NCI-H1436 treated with DMSO at 0.1 percent for 48 hours (cell line): Measurements from ENCODE around the gene RAB43.

ENCODE experiments used
- DNase-seq: peaks from one replicate; lab custom pipeline; 2025; lab: John Stamatoyannopoulos, UW

Gene RAB43

DNA sequence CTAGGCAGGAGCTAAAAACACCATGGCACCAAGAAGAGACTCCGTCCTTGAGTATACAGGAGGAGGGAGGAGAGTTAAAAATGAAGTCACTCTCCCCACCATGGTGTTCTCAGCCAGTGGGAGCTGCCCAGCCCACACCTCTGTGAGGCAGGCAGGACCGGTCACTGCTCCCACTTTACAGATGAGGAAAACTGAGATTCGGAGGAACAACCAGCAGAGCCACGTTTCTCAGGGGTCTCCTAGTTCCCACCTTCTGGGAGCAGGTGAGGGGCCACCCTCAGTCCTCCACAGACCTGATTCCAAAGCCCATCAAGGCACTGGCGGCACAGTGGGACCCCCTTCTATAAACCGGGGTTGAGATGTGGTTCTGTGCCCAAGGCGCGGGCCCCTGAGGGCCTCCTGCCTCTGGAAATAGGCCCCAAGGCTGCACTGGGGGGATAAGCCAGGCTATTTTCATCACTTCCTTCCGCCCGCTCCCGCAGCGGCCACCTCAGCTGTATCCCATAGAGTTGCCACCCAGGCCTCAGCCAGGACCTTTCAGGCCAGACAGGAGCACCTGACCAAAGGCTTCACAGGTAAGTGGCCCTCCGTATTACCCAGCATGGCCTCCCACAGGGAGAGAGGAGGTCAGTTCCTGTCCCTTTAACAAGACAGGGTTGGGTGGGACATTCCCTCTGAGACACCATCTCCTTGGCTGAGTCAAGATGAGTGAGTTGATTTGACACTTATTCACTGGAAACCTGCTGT is 61.2 kb downstream of the RAB43 start, which contains the start of gene GP9:
GP9 (plus strand) TSS at position 504 of the 747 bp plus-strand sequence. CDS start 961 bp downstream, outside the sequence.
- no peak for DNase-seq

DNA sequence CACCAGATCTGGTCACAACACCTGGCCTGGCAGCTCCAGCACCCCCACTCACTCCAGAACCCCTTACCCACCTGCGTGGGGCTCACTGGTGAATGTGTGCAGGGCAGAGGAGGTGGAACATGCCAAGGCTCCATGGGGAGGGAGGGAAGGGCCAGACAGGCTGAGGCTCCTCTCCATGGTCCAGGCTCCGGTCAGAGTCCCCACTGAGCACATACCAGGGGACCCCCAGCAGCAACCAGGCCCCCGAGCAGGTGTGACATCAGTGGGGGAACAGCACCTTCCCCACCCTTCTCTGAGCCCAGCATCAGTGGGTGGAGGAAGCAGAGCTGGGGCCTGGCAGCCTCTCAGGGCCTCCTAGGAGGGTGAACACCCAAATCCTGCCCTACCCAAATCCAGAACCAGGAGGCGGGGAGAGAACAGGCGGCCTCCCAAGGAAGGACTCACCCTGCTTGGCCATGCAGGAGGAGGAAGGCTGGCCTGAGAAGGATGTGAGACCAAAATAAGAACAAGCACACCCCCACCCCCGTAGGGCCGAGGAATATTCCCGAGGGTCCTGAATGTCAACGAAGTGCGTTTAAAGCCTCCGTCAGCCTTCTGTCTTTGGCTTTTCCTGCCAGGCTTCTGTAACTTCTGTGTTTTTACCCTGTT is 62.2 kb downstream of the RAB43 start:
- no peak for DNase-seq

DNA sequence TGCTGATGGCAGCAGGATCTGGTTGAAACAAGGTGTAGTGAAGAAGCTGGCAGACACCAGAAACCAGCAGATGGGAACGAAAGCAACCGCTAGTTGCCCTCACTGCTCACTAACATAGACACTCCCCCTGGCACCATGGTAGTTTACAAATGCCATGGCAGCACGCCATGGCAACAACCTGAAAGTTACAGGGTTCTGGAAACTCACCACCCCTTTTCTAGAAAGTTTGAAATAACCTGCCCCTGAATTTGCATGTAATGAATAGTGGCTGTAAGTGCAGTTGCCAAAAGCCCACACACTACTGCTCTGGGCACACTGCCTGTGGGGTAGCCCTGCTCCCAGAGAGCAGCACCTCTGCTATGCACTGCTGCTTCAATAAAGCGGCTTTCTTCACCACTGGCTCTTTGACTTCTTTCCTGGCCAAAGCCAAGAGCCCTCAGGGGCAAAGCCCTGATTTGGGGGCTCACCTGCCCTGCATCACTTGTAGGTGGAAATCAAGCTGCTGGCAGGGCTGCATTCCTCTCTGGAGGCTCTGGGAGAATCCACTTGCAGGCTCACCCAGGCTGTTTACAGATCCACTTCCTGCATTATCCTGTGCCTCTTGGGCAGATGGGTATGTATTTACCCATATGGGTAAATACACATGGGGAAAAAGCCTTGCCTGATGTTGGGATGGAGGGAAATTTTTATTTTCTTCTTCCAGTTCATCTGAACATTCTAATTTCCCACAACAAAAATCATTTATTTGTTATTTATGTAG is 63.0 kb downstream of the RAB43 start:
- no peak for DNase-seq

DNA sequence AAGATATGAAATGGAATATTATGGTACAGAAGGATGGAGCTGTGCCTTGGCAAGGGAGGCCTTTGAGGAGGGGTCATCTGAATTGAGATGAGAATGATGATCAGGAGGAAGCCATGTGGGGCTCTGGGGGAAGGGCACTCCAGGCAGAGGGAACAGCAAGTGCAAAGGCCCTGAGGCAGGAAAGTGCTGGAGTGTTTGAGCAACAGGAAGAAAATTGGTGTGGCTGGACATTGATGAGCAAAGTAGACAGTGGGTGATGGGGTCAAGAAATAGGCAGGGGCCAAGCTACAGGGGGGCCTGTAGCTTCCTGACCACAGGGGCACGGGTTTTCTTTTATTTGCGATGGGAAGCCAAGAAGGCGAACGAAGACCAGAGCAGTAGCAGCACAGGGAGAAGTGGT is 64.4 kb downstream of the RAB43 start:
- DNase-seq: no peak

DNA sequence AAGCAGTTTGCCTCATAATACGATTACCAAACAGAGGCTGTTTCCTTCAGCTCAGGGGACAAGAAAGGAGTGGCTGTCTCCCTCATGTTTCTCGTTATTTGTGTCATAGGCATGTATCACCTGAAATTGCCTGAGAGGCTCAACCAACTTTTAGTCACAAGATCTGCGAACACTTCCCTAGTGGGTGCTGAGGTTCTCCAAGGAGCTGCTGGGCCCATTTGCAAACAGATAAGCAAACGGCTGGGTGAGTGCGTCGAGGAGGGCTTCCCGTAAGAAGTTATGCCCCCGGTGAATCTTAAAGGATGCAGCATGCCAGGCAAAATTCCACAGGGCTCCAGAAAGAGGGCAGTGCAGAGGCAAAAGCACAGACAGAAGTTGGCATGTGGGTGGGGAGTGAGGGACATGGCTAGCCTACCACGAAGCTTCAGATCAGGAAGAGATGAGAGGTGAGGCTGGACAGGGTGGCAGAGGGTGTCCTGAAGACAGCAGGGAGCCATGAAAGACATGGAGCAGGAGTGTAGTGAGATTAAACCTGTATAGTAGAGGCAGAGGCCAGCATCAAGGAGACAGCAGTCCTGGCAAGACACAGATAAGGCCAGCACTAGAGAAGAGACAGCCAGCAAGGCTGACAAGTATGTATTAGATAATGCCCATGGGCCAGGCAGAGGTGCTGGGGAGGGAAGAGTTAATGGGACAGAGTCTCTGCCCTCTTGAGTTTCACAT is 65.0 kb downstream of the RAB43 start:
- no peak for DNase-seq

DNA sequence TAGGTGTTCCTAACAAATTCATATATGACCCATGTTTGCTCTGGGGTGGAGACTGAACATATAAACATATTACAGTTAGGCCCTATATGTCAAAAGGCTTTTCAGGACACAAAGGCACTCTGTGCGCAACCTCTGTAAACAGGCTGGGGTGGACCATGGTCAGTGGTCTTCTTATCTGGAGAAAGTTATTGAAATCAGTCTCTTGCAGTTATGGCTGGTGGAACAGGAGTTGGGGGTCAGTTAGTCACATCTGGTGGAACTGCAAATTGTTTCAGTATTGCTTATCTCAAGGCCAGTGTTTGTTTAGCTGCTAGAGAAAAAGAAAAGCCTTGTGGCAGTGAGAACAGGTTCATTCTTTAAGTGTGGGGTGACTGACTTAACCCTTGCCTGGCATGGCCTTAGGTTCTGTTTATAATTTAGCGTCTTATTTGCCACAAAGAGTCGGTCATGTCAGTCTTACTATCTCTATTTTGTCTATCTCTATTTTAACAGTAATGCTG is 66.9 kb downstream of the RAB43 start:
- DNase-seq: no peak

DNA sequence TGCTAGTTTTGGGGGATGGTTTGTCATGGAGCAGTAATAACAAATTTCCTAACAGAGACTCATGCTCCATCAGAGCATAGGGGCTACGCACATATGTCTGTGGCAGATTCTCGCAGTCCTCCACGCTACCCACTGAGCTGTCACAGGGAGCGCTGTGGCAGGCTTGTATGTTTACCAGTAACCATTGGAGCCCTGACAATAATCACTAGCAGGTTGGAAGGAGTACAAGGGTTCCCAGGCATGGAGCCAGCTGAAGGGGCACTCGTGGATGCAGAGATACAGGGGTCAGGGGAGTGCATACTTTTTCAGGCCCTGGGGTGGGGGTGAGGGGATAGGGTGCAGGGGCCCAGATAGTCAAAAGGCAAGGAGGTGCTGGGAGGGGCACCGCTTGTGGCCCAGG is 68.9 kb downstream of the RAB43 start:
- DNase-seq: no peak

DNA sequence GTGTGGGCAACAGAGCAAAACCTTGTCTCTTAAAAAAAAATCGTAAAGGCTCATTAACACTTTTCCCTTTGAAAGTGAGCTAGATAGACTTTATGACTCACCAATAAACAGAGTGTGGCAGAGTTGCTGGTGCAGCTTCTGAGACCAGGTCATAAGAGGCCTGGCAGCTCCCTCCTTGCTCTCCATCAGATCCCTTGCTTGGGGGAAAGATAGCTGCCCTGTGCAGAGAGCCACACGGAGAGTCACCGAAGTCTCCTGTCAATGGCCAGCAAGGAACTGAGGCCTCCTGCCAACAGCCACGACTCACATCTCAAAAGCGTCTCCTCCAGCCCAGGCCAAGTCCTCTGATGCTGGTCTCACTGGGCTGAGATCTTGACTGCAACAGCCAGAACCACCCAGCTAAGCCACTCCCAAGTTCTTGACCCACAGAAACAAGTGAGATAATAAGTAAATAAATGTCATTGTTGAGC is 69.7 kb downstream of the RAB43 start:
- no peak for DNase-seq

DNA sequence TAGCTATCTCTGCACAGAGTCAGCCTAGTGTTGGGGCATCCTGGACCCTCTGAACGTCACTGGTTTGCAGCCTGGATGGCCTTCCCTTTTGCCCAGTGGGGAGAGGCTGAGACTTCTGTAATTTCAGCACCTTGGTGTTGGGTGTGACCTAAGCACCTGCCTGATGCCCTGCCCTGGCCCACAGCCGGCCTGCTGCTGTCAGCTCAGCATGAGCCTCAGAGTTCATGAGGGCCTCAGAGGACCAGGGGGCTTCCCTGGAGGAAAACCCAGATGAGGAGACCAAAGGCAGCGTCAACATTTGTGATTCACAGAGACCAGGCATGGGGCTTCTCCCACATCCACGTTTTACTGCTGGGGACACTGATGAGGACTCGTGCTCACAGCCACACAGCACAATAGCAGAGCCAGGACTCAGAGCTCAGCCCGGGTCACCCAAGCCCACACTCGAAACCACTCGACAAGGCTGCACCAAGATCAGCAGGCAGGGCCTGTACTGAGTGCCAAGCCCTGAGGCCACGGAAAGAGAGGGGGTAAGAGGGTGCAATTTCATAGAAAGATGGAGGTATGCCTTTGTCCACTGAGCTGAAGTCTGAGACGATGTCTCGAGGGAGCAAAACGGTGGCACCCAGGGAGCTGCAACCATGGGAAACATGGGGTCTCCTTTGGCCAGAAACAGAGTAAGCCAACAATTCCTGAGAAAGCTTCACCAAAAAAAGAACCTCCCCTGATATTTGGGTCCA is 70.9 kb downstream of the RAB43 start:
- DNase-seq: no peak

DNA sequence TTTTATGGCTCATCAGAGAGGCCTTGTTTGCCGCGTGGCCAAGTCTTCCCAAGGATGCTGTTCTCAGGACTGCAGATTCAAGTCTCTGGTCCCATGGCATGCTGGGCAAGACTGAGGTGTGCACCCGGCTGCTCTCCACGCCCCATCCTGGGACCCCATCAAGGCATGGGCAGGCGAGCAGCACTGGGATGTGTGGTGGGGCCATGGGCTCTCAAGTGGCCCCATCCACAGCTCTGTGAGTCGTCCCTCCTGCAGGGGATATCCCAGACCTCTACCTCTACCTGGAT is 74.1 kb downstream of the RAB43 start:
- DNase-seq: no peak

DNA sequence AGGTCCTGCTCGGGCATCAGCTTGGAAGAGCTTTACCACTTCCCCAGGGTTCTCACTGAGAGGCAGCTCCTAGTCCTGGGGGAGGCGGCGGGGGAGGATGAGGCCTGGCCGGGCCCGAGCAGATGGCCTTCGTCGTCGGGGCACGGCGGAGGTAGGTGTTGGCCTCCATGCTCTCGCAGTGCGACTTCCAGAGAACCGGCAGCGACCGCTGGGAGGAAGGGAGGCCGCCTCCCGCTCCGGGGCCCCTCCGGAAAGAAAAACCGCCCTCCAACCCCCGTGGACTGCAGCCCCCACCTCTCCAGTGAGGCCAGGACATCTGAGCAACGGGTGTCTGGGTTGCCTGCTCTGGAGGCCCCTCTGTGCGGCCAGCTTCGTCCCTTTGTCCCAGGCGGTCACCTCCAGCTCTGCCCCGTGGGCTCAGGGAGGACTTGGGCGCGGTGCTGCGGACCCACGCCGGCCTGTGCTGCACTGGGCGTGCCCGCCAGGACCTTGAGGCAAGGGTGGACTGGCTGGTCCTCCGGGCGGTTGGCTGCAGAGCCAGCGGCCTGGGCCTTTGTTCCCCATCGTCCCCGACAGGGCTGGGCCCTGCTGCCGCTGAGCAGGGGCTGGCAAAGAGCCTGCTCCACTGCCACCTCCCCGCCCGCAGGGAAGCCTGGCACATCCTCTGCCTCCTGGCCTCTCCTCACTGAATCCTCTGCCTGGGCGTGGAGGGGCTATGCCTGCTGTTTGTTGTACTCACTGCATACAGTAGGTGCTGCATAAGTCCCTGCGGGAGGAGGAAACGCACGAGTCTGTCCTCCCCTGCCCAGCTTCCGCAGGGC is 74.7 kb downstream of the RAB43 start:
- no peak for DNase-seq

DNA sequence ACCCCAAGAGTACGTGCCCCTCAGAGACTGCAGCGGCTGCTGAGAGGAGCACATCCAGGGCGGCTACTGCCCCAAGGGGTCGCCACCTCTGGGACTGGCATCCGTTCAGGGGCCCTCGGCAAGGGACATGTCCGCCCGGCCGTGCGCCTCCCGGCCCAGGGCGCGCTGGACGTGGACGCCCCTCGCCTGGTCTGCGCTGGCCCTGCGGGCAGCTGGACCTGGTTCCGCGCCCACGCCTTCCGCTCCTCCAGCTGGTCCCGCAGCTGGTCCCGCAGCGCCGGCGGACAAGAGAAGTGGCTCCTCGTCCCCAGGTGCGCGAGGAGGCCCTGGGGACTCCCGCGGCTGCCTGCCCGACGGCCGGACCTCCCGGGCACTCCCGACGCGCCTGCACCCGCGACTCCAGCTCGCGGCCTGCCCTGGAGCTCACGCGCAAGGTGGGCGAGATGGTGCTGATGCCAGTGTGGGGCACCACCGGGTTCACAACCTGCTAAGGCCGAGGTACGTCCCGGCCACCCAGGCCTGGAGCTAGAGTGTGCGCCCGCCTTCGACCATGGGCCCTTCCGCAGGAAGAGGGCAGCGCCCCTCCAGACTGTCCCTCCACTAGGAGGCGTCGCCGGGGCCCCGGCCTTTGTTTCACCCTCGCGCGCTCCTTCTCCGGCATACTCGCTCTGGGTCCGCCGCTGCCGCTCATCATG is 75.4 kb downstream of the RAB43 start:
- no peak for DNase-seq

DNA sequence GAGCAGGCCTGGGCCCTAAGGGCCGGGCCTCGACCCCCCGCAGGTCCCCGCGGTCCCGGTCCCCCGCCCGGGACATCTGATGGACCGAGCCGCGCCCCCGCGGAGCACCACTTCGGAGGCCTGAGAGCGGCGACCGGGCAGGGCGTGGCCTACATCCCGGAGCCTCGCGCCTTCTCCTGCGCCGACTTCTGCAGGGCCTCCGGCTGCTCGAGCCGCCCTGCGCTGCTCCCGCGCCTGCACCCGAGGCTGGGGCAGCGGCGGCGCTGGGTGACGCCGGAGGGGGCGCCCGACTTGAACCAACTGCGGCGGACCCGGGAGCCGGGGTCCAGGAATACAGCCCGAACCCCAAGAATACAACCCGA is 75.9 kb downstream of the RAB43 start:
- DNase-seq: no peak

DNA sequence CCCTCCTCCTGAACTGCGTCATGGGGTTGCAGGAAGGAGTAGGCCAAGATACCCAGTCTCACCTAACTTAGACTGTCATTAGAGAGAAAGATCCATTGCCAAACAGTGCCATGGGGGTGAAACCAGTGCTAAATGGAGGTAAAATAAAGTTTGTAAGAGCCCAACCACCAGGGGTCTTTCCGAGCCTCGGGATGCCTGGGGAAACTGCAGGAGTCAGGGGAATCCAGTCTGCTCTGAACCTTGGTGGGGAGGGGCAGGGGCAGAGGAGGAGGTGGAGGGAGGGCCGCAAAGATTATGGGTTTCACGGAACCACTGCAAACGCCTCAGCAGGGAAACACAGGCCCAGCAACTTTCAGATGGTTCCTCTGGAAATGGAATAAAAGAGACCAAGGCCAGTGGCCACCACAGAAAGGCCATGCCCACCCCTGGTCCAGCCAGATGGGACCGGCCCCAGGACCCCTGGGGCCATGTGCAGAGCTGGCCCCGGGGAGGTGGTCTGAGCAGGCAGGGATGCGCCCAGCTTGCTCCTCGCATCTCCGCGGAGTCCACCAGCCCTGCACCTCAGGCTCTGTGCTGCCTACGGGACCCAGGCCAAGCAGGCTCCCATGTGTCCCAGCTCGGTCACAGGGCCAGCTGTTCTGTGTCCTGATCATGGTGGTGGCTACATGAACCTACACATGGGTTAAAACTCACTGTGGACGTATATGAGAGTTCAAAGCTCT is 80.9 kb downstream of the RAB43 start:
- DNase-seq: no peak

DNA sequence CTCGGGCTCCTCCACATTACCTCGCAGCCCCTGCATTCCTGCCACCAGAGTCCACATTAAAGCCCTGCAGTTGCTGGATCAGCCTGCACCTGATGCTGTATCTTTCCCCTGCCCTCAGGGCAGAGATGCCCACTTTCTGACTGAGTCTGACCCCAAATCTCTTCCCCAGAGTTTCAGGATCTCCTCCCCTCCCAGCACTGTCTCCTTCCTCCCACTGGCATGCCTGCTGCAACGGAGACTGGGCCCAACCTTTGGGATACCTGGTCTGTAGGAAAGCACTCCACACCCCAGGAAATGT is 81.6 kb downstream of the RAB43 start:
- DNase-seq: no peak

DNA sequence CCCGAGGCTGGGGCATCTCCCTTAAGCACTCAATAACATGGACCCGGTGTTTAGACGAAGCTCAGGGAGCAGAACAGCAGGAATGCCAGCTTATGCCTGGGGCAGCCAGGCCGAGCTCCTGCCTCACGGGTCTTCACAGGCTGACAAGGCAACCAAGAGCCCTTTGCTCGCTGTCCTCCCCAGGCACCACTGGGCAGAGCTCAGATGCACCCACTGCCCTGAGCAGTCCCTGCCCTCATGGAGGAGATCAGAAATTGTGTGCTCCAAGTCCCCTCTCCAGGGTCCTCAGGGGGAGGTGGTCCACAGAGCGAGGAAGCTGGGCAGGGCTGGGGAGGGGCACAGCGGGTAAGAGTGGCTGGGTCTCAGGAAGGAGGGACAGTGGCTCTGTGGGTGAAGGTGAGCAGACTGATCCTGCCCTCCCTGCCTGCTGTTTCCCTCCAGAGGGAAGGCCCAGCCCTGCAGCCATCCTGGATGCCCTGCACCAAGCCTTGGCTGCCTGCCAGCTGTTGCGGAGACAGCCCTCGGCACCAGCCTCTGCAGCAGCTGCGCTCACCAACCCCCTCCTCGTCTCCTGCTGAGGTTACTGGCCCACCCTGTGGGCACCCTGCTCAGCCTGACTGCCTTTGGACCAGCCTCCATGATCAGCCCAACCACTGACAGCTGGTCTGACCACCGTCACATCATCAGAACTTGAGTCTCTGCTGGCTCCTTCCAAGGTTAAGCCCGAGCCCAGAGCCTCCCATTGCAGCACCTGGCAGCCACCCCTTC is 82.1 kb downstream of the RAB43 start:
- DNase-seq: no peak

DNA sequence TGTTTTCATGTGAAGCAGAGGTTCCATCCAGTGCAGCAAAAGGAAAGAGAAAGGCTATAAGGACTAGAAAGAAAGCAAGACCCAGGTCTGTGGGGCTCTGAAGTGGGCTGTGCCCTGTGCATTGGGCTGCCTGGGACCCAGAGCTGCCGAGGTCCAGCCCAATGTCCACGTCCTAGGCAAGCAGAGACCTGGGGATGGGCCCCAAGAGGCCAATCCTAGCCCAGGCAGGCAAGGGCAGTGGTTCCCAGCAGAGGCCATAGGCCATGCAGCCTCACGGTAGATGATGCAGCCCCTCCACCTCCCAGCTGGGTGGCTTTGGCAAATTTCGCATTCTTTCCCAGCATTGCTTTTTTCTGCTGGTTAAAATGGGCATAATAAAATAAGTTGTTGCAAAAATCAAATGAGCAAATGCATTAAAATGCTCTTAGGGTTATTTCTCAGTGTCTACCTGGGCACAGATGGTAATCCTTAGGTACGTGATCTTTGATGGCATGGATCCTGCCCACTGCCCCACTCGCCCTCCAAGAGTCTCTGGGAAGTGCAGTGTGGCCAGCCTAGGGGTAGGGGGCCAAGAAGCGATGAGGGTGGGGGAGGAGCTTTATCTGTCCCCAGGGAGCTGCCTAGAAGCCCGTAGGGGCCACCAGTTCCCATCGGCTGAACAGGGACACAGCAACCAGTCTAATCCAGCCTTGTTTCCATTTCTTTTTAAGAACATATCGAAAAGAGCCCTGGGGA is 83.3 kb downstream of the RAB43 start:
- DNase-seq: no peak
